ENCODE data around the gene EPB41L3.

- TF ChIP-seq CTCF (IDR thresholded peaks at IDR 0.05) (no peak), ZFX (IDR thresholded peaks at IDR 0.05; ENCODE audit: borderline replicate concordance) (no peak)
These were observed 16.2 kb downstream of the EPB41L3 start for GRCh38 chr18:5527603-5528002.

Data from 22Rv1 (cell line).